Glutamatergic neuron (in vitro differentiated cells): ENCODE data around the gene IL26. TPM values are rescaled to one million over a fixed set of nuclear protein-coding genes. Genes with fewer than 3 reads are reported as not detected.

ENCODE experiments used
- DNase-seq: peaks from one replicate; pipeline ENCODE4 v3.0.0; 2022
- H3K27ac Mint-ChIP-seq: one replicate; pipeline ENCODE4 v1.8.0; 2020; ENCODE audit warnings: mild to moderate bottlenecking, mixed read lengths, inconsistent platforms; ENCODE audit not compliant: unreplicated experiment
- H3K27me3 Mint-ChIP-seq: one replicate; pipeline ENCODE4 v1.8.0; 2020; ENCODE audit warnings: mild to moderate bottlenecking, moderate library complexity, mixed read lengths, inconsistent platforms; ENCODE audit not compliant: unreplicated experiment
- H3K36me3 Mint-ChIP-seq: one replicate; pipeline ENCODE4 v1.8.0; 2020; ENCODE audit warnings: mild to moderate bottlenecking, mixed read lengths, inconsistent platforms; ENCODE audit not compliant: unreplicated experiment
- H3K4me1 Mint-ChIP-seq: one replicate; pipeline ENCODE4 v1.8.0; 2020; ENCODE audit warnings: mild to moderate bottlenecking, low read depth, mixed read lengths, inconsistent platforms; ENCODE audit not compliant: unreplicated experiment
- H3K4me3 Mint-ChIP-seq: one replicate; pipeline ENCODE4 v1.8.0; 2020; ENCODE audit warnings: mild to moderate bottlenecking, mixed read lengths, inconsistent platforms; ENCODE audit not compliant: unreplicated experiment
- H3K9me3 Mint-ChIP-seq: one replicate; pipeline ENCODE4 v1.8.0; 2020; ENCODE audit warnings: mild to moderate bottlenecking, moderate library complexity, mixed read lengths, inconsistent platforms; ENCODE audit not compliant: unreplicated experiment
- total RNA-seq: library from RNA; stranded (reverse); fragmentation: NEBNext Ultra II Directional; extraction: Animal tissue kit (Norgen Biotek cat#: 25700); gene quantifications from one replicate; pipeline ENCODE4 v1.2.1, GENCODE V29; 2021; ENCODE audit not compliant: unreplicated experiment
- TF ChIP-seq, protein P1 (sequence below): fragments of 200-600 bp; sonication (generic); IDR thresholded peaks from one replicate; pipeline ENCODE4 v1.5.0; 2021; ENCODE audit not compliant: partially characterized antibody, unreplicated experiment

Gene IL26
- total RNA-seq, 1 donor from 2014 or later = not detected

DNA sequence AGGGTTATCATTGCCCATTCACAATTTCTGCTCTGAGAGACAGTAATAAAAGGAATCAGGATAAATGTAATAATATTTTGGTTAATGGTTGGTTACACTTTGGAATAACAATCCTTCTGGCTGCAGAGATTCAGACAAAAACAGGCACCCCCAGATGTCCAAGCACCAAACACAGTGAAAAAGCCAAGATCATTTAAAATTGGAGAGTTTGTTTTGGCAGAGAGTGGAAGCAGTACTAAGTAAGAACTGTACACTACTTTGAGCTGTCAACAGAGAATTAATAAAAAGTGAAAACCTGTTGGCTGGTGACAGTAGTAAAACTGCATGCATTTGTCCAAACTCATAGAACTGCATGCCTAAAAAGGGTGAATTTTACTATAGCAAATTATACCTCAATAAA is 43.4 kb upstream of the IL26 start:
- no peaks in the 10 kb centered on the region for H3K9me3 Mint-ChIP-seq
- H3K27me3 Mint-ChIP-seq = no peaks in the 10 kb centered on the region
- TF ChIP-seq, protein P1, sequence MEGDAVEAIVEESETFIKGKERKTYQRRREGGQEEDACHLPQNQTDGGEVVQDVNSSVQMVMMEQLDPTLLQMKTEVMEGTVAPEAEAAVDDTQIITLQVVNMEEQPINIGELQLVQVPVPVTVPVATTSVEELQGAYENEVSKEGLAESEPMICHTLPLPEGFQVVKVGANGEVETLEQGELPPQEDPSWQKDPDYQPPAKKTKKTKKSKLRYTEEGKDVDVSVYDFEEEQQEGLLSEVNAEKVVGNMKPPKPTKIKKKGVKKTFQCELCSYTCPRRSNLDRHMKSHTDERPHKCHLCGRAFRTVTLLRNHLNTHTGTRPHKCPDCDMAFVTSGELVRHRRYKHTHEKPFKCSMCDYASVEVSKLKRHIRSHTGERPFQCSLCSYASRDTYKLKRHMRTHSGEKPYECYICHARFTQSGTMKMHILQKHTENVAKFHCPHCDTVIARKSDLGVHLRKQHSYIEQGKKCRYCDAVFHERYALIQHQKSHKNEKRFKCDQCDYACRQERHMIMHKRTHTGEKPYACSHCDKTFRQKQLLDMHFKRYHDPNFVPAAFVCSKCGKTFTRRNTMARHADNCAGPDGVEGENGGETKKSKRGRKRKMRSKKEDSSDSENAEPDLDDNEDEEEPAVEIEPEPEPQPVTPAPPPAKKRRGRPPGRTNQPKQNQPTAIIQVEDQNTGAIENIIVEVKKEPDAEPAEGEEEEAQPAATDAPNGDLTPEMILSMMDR = no peak
- no peak for DNase-seq
- H3K4me3 Mint-ChIP-seq = no peak overlapping the region
- H3K27ac Mint-ChIP-seq = no peak overlapping the region
- H3K4me1 Mint-ChIP-seq = no peaks in the 10 kb centered on the region
- no peaks in the 10 kb centered on the region for H3K36me3 Mint-ChIP-seq

DNA sequence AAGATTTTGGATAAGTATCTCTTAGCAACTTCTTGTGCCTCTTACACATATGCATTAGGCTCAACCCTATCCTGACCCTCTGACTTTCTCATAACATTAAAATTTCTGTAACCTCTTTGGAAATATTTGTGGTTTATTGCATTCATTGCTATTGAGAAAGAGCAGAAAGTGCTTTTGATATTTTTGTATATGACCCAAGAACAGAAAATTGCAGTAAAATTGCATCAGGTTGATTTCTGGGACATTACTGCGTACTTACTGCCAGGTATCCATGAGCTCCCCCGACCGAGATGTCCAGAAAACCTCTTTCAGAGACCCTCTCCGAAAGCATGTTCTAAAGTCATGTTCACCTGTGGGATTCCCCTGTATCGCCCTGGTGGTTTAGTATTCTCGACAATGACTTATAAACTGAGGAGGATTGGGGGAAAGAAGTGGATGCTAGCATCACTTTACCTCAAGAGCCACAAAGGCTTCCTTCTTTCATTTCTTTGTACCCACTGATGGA is 42.3 kb upstream of the IL26 start:
- Mint-ChIP-seq H3K36me3 (no peaks in the 10 kb centered on the region), H3K27ac (no peak overlapping the region), H3K4me3 (no peak overlapping the region), H3K9me3 (no peaks in the 10 kb centered on the region), H3K4me1 (no peaks in the 10 kb centered on the region), H3K27me3 (no peaks in the 10 kb centered on the region)
- TF ChIP-seq, protein P1 = no peak
- DNase-seq = no peak

DNA sequence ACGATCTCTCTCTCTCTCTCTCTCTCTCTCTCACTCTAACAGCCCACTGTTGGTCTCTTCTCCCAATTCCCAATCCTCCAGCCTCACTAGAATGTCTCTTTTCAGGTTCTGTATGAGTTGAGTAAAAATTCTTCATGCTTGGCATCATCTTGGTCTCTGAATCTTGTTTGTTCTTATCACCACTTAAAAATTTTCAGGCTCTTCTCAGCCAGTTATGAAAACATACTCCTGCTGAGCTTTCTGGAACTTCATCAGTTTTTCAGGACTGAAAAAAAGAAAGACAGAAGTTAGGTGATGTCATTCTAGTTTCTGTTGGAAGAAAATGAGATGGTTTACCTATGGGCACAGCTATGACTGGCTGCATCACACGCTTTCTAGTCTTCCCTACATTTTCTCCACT is 39.2 kb upstream of the IL26 start:
- Mint-ChIP-seq H3K4me1 (no peaks in the 10 kb centered on the region), H3K27ac (no peak overlapping the region), H3K4me3 (no peak overlapping the region), H3K36me3 (no peaks in the 10 kb centered on the region), H3K27me3 (no peaks in the 10 kb centered on the region), H3K9me3 (no peaks in the 10 kb centered on the region)
- TF ChIP-seq, protein P1 = no peak
- no peak for DNase-seq

DNA sequence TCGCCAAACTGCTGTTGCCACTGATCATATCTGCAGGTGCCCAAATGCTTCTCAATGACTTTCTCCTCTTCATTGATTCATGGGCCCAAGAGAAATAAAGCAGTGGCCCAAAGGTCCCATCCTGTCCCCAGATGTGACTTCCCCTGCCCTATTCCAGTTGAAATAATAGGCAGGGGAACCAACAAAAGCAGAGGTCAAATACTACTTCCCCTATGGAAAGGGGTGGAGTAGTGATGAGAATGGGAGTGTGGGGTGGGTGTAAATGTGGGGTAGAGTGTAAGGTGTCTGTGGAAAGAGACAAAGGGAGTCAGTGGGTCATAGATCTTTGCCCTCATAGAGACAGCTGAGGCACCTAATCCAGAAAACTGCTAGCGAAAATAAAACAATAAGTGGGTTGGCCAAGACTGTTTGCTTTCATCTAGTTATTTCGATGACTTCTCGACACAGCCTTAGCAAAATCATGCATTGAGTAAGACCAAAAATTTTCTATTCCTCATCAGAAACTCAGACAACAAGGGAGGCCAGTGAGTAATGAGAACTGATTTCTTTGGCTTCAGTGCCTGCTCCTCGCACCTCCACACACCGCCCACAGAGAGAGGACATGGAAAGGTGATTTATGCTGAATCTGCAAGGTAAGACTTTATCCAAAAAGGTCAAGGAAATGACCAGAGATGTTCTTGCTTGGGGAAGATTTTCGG is 38.7 kb upstream of the IL26 start:
- Mint-ChIP-seq H3K9me3 (no peaks in the 10 kb centered on the region), H3K27me3 (no peaks in the 10 kb centered on the region), H3K4me1 (no peaks in the 10 kb centered on the region), H3K27ac (no peak overlapping the region), H3K36me3 (no peaks in the 10 kb centered on the region), H3K4me3 (no peak overlapping the region)
- TF ChIP-seq, protein P1 = no peak
- DNase-seq = no peak

DNA sequence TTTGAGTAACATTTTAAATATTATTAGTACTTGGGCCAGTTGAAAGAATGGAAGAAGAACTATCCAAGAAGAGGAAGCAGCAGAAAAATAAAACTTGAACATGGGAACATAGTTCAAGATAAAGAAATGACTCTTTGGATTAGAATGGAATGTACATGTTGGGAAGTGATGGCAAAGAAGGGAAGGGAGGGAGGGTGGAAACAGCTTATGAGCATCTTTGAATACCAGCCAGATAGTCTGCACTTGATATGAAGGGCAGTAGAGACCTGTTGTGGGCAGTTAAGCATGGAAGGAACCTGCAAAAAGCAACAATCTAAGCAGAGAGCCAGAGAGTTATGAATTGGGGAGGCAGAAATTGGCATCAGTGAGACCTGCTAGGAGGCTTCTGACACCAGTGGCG is 37.8 kb upstream of the IL26 start:
- Mint-ChIP-seq H3K36me3 (no peaks in the 10 kb centered on the region), H3K4me3 (no peak overlapping the region)

More for the DNA sequence above, 37.8 kb upstream of the IL26 start:
- Mint-ChIP-seq H3K27ac (no peak overlapping the region), H3K4me1 (no peaks in the 10 kb centered on the region), H3K27me3 (no peaks in the 10 kb centered on the region), H3K9me3 (no peaks in the 10 kb centered on the region)
- TF ChIP-seq, protein P1 = no peak
- no peak for DNase-seq
